ENCODE data around the gene DDAH1. TPM values are rescaled to one million over a fixed set of nuclear protein-coding genes. Genes with fewer than 3 reads are reported as not detected.
A peak's percentile ranks its signal among the peaks of the same experiment; 100 is the strongest.

Gene DDAH1
- total RNA-seq, 2 donors from 2014 or later: 0.74 TPM; not detected in 1

GRCh38 chr1:85334962-85335361 is 130.0 kb downstream of the DDAH1 start:
- H3K27me3 Mint-ChIP-seq: peaks cover 16% of the 10 kb centered on the region
- H3K27ac Mint-ChIP-seq: no peak overlapping the region
- H3K36me3 Mint-ChIP-seq (ENCODE audit: low read depth): no peaks in the 10 kb centered on the region
- H3K9me3 Mint-ChIP-seq: peaks cover 17% of the 10 kb centered on the region
- H3K4me3 Mint-ChIP-seq: no peak overlapping the region
- no peak for ATAC-seq (replicated peaks)
- peaks cover 9% of the 10 kb centered on the region for H3K4me1 Mint-ChIP-seq

GRCh38 chr1:85333186-85333585 is 131.8 kb downstream of the DDAH1 start:
- Mint-ChIP-seq H3K4me3 (no peak overlapping the region), H3K36me3 (ENCODE audit: low read depth) (no peaks in the 10 kb centered on the region), H3K27me3 (peaks cover 14% of the 10 kb centered on the region), H3K27ac (no peak overlapping the region), H3K9me3 (peaks cover 17% of the 10 kb centered on the region), H3K4me1 (peaks cover 9% of the 10 kb centered on the region)
- ATAC-seq (replicated peaks): no peak

- Mint-ChIP-seq H3K36me3 (ENCODE audit: low read depth) (no peaks in the 10 kb centered on the region), H3K27ac (no peak overlapping the region), H3K4me1 (peaks cover 9% of the 10 kb centered on the region), H3K4me3 (no peak overlapping the region), H3K27me3 (peaks cover 13% of the 10 kb centered on the region), H3K9me3 (peaks cover 17% of the 10 kb centered on the region)
- ATAC-seq (replicated peaks): no peak
Observed at GRCh38 chr1:85332575-85332974, 132.4 kb downstream of the DDAH1 start.

- no peak overlapping the region for H3K27ac Mint-ChIP-seq
- peaks cover 9% of the 10 kb centered on the region for H3K4me1 Mint-ChIP-seq
- no peaks in the 10 kb centered on the region for H3K36me3 Mint-ChIP-seq (ENCODE audit: low read depth)
- H3K9me3 Mint-ChIP-seq: peaks cover 17% of the 10 kb centered on the region
- ATAC-seq (replicated peaks): no peak
- H3K4me3 Mint-ChIP-seq: no peak overlapping the region
- peaks cover 15% of the 10 kb centered on the region for H3K27me3 Mint-ChIP-seq
Observed at GRCh38 chr1:85330711-85331290, 134.2 kb downstream of the DDAH1 start.

- Mint-ChIP-seq H3K9me3 (peaks cover 17% of the 10 kb centered on the region), H3K36me3 (ENCODE audit: low read depth) (no peaks in the 10 kb centered on the region), H3K4me3 (no peak overlapping the region), H3K27ac (no peak overlapping the region), H3K27me3 (peaks cover 17% of the 10 kb centered on the region), H3K4me1 (peaks cover 9% of the 10 kb centered on the region)
- no peak for ATAC-seq (replicated peaks)
Observed at GRCh38 chr1:85330214-85330631, 134.7 kb downstream of the DDAH1 start.

GRCh38 chr1:85328713-85329397 is 136.1 kb downstream of the DDAH1 start:
- Mint-ChIP-seq H3K4me3 (no peak overlapping the region), H3K4me1 (no peaks in the 10 kb centered on the region), H3K36me3 (ENCODE audit: low read depth) (no peaks in the 10 kb centered on the region), H3K27me3 (peaks cover 17% of the 10 kb centered on the region), H3K27ac (no peak overlapping the region), H3K9me3 (peaks cover 14% of the 10 kb centered on the region)
- ATAC-seq (replicated peaks): no peak

- H3K27ac Mint-ChIP-seq: no peak overlapping the region
- peaks cover 5% of the 10 kb centered on the region for H3K9me3 Mint-ChIP-seq
- no peak for ATAC-seq (replicated peaks)
- H3K4me3 Mint-ChIP-seq: no peak overlapping the region
- no peaks in the 10 kb centered on the region for H3K36me3 Mint-ChIP-seq (ENCODE audit: low read depth)
- H3K27me3 Mint-ChIP-seq: peaks cover 17% of the 10 kb centered on the region
- H3K4me1 Mint-ChIP-seq: no peaks in the 10 kb centered on the region
Observed at GRCh38 chr1:85327759-85328158, 137.2 kb downstream of the DDAH1 start.

GRCh38 chr1:85326851-85327250 is 138.1 kb downstream of the DDAH1 start:
- ATAC-seq (replicated peaks): no peak
- Mint-ChIP-seq H3K4me3 (no peak overlapping the region), H3K4me1 (no peaks in the 10 kb centered on the region), H3K27ac (no peak overlapping the region), H3K27me3 (peaks cover 17% of the 10 kb centered on the region), H3K36me3 (ENCODE audit: low read depth) (no peaks in the 10 kb centered on the region), H3K9me3 (peaks cover 5% of the 10 kb centered on the region)

- Mint-ChIP-seq H3K27ac (no peak overlapping the region), H3K9me3 (no peaks in the 10 kb centered on the region), H3K4me1 (no peaks in the 10 kb centered on the region), H3K36me3 (ENCODE audit: low read depth) (no peaks in the 10 kb centered on the region), H3K27me3 (peaks cover 17% of the 10 kb centered on the region), H3K4me3 (no peak overlapping the region)
- no peak for ATAC-seq (replicated peaks)
Observed at GRCh38 chr1:85326336-85326735, 138.6 kb downstream of the DDAH1 start.

- no peak overlapping the region for H3K4me3 Mint-ChIP-seq
- no peak for ATAC-seq (replicated peaks)
- no peak overlapping the region for H3K27ac Mint-ChIP-seq
- H3K36me3 Mint-ChIP-seq (ENCODE audit: low read depth): no peaks in the 10 kb centered on the region
- no peaks in the 10 kb centered on the region for H3K9me3 Mint-ChIP-seq
- H3K4me1 Mint-ChIP-seq: no peaks in the 10 kb centered on the region
- H3K27me3 Mint-ChIP-seq: peaks cover 17% of the 10 kb centered on the region
Observed at GRCh38 chr1:85325920-85326319, 139.0 kb downstream of the DDAH1 start.

GRCh38 chr1:85323770-85324169 is 141.2 kb downstream of the DDAH1 start:
- Mint-ChIP-seq H3K36me3 (ENCODE audit: low read depth) (no peaks in the 10 kb centered on the region), H3K27ac (no peak overlapping the region), H3K9me3 (no peaks in the 10 kb centered on the region), H3K27me3 (peaks cover 26% of the 10 kb centered on the region), H3K4me1 (peaks cover 4% of the 10 kb centered on the region), H3K4me3 (no peak overlapping the region)
- no peak for ATAC-seq (replicated peaks)

GRCh38 chr1:85322655-85323054 is 142.3 kb downstream of the DDAH1 start:
- Mint-ChIP-seq H3K27ac (no peak overlapping the region), H3K36me3 (ENCODE audit: low read depth) (no peaks in the 10 kb centered on the region), H3K27me3 (peaks cover 32% of the 10 kb centered on the region), H3K9me3 (no peaks in the 10 kb centered on the region), H3K4me1 (peaks cover 4% of the 10 kb centered on the region), H3K4me3 (no peak overlapping the region)
- ATAC-seq (replicated peaks): no peak

GRCh38 chr1:85321237-85321964 is 143.6 kb downstream of the DDAH1 start:
- H3K27ac Mint-ChIP-seq: no peak overlapping the region
- peak; percentile 95 for ATAC-seq (replicated peaks)
- H3K4me3 Mint-ChIP-seq: no peak overlapping the region
- peaks cover 4% of the 10 kb centered on the region for H3K4me1 Mint-ChIP-seq
- H3K9me3 Mint-ChIP-seq: no peaks in the 10 kb centered on the region
- H3K27me3 Mint-ChIP-seq: peaks cover 38% of the 10 kb centered on the region
- no peaks in the 10 kb centered on the region for H3K36me3 Mint-ChIP-seq (ENCODE audit: low read depth)

- ATAC-seq (replicated peaks): peak; percentile 28
- no peaks in the 10 kb centered on the region for H3K9me3 Mint-ChIP-seq
- no peaks in the 10 kb centered on the region for H3K36me3 Mint-ChIP-seq (ENCODE audit: low read depth)
- H3K27ac Mint-ChIP-seq: no peak overlapping the region
- peaks cover 4% of the 10 kb centered on the region for H3K4me1 Mint-ChIP-seq
- H3K4me3 Mint-ChIP-seq: no peak overlapping the region
- H3K27me3 Mint-ChIP-seq: peaks cover 39% of the 10 kb centered on the region
Observed at GRCh38 chr1:85320371-85321131, 144.4 kb downstream of the DDAH1 start.
